ENCODE data around the gene PEAR1.

PEAR1 gene

DNA sequence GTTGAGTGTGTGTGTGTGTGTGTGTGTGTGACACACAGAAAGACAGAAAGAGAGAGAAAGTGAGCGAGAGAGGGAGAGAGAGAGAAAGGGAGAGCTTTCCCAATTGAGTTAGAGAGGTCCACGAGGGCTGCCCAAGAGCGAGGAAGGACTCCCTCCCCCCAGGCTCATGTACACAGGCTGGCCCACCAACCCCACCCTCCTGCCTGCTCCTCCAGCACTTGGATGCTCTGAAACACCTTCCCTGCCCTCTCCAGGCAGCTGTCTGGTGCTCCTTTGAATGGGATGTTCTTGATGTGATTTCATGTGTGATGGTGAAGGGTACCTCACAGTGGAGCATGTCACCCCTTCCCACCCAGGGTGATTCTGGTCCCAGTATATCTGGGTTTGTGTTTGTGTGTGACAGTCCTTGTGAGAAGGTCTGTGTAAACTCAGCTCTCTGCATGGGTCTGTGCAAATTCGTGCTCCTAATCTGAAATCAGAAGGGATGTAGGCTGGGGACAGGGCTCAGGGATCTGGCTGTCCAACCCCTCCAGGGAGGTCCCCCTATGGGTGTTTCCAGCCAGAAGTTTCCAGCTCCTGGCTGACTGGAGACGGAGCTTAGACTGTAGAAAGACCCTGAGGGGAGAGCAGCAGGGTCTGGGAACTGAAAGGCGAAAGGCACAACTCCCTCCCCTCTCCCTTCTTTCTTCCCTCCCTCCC, 6.8 kb upstream of the PEAR1 start:
- TF ChIP-seq, protein P1, sequence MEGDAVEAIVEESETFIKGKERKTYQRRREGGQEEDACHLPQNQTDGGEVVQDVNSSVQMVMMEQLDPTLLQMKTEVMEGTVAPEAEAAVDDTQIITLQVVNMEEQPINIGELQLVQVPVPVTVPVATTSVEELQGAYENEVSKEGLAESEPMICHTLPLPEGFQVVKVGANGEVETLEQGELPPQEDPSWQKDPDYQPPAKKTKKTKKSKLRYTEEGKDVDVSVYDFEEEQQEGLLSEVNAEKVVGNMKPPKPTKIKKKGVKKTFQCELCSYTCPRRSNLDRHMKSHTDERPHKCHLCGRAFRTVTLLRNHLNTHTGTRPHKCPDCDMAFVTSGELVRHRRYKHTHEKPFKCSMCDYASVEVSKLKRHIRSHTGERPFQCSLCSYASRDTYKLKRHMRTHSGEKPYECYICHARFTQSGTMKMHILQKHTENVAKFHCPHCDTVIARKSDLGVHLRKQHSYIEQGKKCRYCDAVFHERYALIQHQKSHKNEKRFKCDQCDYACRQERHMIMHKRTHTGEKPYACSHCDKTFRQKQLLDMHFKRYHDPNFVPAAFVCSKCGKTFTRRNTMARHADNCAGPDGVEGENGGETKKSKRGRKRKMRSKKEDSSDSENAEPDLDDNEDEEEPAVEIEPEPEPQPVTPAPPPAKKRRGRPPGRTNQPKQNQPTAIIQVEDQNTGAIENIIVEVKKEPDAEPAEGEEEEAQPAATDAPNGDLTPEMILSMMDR (IDR thresholded peaks at IDR 0.05; ENCODE audit: control insufficient read depth, extremely low read depth, insufficient read depth), result no peak
- no peak overlapping the region for H3K4me3 ChIP-seq (ENCODE audit: low read depth, low read length)
- DNase-seq (ENCODE audit: low read depth), result no peak

DNA sequence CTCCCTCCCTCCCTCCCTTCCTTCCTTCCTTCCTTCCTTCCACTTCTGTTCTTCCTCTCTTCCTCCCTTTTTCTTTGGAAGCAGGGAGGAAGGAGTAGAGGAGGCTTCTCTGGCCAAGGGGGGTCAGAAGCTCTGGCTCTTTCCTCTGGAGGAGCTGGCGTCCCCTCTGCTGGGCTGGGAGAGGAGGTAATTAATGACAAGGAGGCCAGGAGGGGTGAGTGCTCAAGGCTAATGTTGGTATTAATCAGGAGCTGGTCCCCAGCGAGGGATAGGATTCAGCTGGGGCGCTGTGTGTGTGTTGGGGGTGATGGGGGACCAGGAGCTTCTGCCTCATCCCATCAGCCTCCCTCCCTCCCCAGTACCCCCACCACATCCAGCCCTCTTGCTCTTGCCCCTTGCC, 6.2 kb upstream of the PEAR1 start:
- TF ChIP-seq, protein P1 (IDR thresholded peaks at IDR 0.05; ENCODE audit: control insufficient read depth, extremely low read depth, insufficient read depth), result no peak
- H3K4me3 ChIP-seq (ENCODE audit: low read depth, low read length), result no peak overlapping the region
- no peak for DNase-seq (ENCODE audit: low read depth)

DNA sequence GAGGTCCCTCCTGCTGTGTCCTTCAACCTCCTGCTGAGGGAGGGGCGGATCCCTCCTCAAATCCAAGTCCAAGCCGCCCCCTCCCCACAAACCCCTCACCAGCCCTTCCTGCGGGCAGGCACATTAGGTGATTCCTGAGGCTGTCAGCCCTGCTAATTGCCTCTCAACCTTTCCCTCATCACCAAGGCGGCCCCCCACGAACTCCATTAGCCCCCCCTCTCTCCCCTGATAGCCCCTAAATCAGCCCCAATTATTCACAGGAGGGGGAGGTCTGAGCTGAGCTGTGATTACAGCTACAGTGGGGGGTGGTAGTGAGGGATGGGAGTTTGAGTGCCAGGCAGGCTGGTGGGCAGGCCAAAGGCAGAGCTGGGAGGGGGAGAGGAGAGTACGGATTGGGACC, 5.8 kb upstream of the PEAR1 start:
- TF ChIP-seq, protein P1 (IDR thresholded peaks at IDR 0.05; ENCODE audit: control insufficient read depth, extremely low read depth, insufficient read depth), result no peak
- no peak for DNase-seq (ENCODE audit: low read depth)

DNA sequence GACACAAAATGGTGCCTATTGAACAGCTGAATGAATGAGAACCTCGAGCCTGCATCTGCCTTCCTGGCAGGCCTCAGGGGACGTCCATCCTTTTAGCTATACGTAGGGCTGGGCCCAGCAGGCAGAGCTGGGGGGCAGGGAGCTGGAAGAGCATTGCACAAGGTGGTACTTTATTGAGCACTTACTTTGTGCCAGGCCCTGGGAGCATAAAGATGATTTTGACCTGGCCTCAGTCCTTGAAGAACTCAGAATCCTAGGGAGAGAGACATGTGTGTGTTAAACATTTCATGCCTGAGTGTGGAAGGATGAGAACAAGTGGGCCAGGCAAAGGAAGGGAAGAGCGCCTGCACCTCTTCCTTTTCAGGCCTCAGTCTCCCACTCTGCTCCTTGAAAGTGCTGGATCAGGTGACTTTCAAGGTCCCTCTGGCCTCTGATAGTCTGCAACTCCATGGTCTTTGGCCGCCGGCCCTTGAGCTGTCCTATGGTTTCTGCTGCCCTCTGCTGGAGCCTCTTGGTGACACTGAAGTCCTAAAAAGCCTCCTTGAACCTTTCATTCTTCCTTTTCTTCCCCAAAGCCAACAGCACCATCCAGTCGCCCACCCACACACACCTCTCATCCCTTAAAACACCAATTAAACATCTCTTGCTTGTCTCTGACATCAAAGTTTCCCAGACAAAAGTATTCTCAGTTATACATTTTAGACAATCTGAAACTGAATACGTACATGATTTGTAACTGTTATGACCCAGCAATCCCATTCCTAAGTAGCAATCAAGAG, 3.5 kb upstream of the PEAR1 start:
- TF ChIP-seq, protein P1 (IDR thresholded peaks at IDR 0.05; ENCODE audit: control insufficient read depth, extremely low read depth, insufficient read depth), result peak; percentile 86
- DNase-seq (ENCODE audit: low read depth), result no peak
- no peak overlapping the region for H3K4me3 ChIP-seq (ENCODE audit: low read depth, low read length)

More for the DNA sequence above, 5.8 kb upstream of the PEAR1 start:
- H3K4me3 ChIP-seq (ENCODE audit: low read depth, low read length), result no peak overlapping the region

DNA sequence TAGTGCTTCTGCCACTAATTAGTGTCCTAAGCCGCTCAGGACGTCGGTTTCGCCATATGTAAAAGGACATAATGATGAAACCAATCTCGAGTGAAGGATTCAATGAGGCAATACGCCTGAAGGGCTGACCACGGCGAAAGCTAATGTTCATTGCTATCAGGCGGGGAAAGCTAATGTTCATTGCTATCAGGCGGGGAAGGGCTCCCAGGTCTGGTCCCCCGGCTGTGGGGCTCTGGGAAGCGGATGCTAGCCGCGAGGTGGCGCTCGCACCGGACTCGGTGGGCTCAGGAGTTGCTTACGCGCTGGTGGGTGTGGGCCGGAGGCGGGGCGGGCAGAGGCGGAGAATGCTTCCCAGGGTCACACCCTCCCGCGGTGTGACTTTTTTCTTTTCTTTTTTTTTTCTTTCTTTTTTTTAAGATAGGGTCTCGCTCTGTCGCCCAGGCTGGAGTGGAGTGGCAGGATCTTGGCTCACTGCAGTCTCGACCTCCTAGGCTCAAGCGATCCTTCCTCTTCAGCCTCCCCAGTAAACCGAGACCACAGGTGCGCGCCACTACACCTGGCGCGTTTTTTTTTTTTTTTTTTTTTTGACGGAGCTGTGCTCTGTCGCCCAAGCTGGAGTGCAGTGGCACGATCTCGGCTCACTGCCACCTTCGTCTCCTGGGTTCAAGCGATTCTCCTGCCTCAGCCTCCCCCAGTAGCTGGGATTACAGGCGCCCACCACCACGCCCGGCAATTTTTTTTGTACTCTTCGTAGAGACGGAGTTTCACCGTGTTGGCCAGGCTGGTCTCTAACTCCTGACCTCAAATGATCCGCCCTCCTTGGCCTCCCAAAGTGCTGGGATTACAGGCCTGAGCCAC, 1.1 kb upstream of the PEAR1 start:
- TF ChIP-seq, protein P1 (IDR thresholded peaks at IDR 0.05; ENCODE audit: control insufficient read depth, extremely low read depth, insufficient read depth), result peak; percentile 59
- no peak for DNase-seq (ENCODE audit: low read depth)
- H3K4me3 ChIP-seq (ENCODE audit: low read depth, low read length), result no peak overlapping the region

DNA sequence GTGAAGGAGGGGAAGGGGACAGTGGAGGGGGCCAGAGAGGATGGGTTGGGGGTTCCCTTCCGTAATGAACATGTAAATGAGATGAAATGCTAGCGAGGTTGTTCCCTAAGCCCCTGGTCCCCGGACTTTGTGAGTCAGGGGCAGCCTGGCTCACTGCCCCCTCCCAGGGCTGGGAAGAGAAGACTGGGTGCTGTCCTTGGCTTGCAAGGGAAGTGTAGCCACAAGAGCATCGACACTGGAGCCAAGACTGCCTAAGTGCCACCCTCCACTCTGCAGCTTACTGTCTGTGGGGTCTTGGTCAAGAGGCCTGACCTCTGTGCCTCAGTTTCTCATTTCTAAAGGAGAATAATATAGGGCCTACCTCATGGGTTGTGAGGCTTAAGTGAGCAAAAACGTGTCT, 483 bp downstream of the PEAR1 start:
- TF ChIP-seq, protein P1 (IDR thresholded peaks at IDR 0.05; ENCODE audit: control insufficient read depth, extremely low read depth, insufficient read depth), result no peak
- H3K4me3 ChIP-seq (ENCODE audit: low read depth, low read length), result no peak overlapping the region
- DNase-seq (ENCODE audit: low read depth), result no peak
